K562 (cell line): ENCODE measurements around the gene LAMA5. TPM values are rescaled to one million over a fixed set of nuclear protein-coding genes. Genes with fewer than 3 reads are reported as not detected.

Experiments used
- C11orf30 ChIP-seq: fragments of 450-650 bp; IDR thresholded peaks from 2 replicates; pipeline ENCODE4 v1.6.1; 2016; ENCODE audit warnings: low read depth, mild to moderate bottlenecking
- CC2D1A ChIP-seq: fragments of 450-650 bp; IDR thresholded peaks from 2 replicates; pipeline ENCODE4 v1.6.1; 2017; ENCODE audit warnings: mild to moderate bottlenecking
- CEBPZ ChIP-seq: fragments of 150-350 bp; IDR thresholded peaks from 2 replicates; pipeline ENCODE4 v1.6.1; 2014; ENCODE audit warnings: low read depth, mild to moderate bottlenecking, low read length, borderline replicate concordance
- MAFG ChIP-seq: fragments of 450-650 bp; conservative IDR thresholded peaks from 2 replicates; pipeline ENCODE4 v1.6.1; 2016; ENCODE audit warnings: missing genetic modification characterization, missing compliant biosample characterization
- NFATC3 ChIP-seq: fragments of 450-650 bp; IDR thresholded peaks from 2 replicates; pipeline ENCODE4 v1.6.1; 2017; ENCODE audit warnings: mild to moderate bottlenecking
- RFX7 ChIP-seq: fragments of 250-450 bp; sonication (Bioruptor Pico); IDR thresholded peaks from 2 replicates; pipeline ENCODE4 v1.5.1; 2021; ENCODE audit warnings: mild to moderate bottlenecking
- TOE1 ChIP-seq, 2 experiments: fragments of 450-650 bp in 1 of 2; sonication (generic) in 1 of 2; formaldehyde crosslinking in 1 of 2; IDR thresholded peaks; 2 replicates each; pipeline versions ENCODE4 v1.7.1 to v1.8.0; 2016 to 2022; ENCODE audit warnings: borderline replicate concordance in 2 of 2, mild to moderate bottlenecking in 2 of 2, antibody characterized with exemption in 1 of 2, inconsistent platforms in 1 of 2, low read depth in 1 of 2, missing genetic modification reagents in 1 of 2, moderate library complexity in 1 of 2
- USF2 ChIP-seq: sonication (generic); formaldehyde crosslinking; IDR thresholded peaks from 2 replicates; pipeline ENCODE4 v1.5.0; 2020; ENCODE audit warnings: missing genetic modification reagents
- polyA plus RNA-seq, 8 experiments: library from polyadenylated mRNA; depleted of rRNA in 4 of 8; stranded (reverse) in 5 of 8; unstranded in 3 of 8; fragments of >200 nt; fragmentation: Nextera tagmentation in 2 of 8; fragmentation: Illumina TruSeq in 1 of 8; extraction: Ambion mirVana in 2 of 8; extraction: Trizol in 1 of 8; gene quantifications; 2 replicates each; pipeline versions ENCODE4 v1.2.1 to v1.2.3, GENCODE V29; 2011 to 2014; ENCODE audit warnings: inconsistent platforms in 1 of 8, missing spikeins in 1 of 8
- total RNA-seq, 7 experiments: library from RNA; depleted of rRNA in 6 of 7; stranded (reverse); fragments of >200 nt in 6 of 7; fragmentation: Illumina TruSeq in 2 of 7; extraction: Trizol in 2 of 7; gene quantifications; 2 replicates each; pipeline versions ENCODE4 v1.2.1 to v1.2.3, GENCODE V29; 2011 to 2021; ENCODE audit warnings: low replicate concordance in 1 of 7

Gene LAMA5
- total and polyA plus RNA-seq, 9 of the 15 experiments (the other 6 are each of a cell fraction or from before 2014, with no cell fraction given) = 0.31 to 101 (median 7.8) TPM

- TF ChIP-seq CEBPZ (no peak), USF2 (CRISPR knock-in tag) (no peak), NFATC3 (no peak), C11orf30 (0 out of 2 replicates have a peak, but pooled peaks have one; percentile 16), RFX7 (CRISPR knock-in tag) (no peak), CC2D1A (no peak), MAFG (tag) (peak; percentile 47), TOE1 (IDR thresholded peaks at IDR 0.05; ENCODE audit: borderline replicate concordance) (no peak), TOE1 (CRISPR knock-in tag; IDR thresholded peaks at IDR 0.05; ENCODE audit: borderline replicate concordance, low read depth) (no peak)
Observed at GRCh38 chr20:62263396-62263795, 103.7 kb downstream of the LAMA5 start (continued).
